KMS-11 (cell line): ENCODE measurements around the gene APPL1.

Experiments used
- H2AFZ ChIP-seq: fragments of 200-600 bp; sonication (generic); 2 replicates; pipeline ENCODE4 v1.6.1; 2016; ENCODE audit warnings: antibody characterized with exemption, mixed run types, low read depth
- H3K27ac ChIP-seq: fragments of 200-600 bp; sonication (generic); 2 replicates; pipeline ENCODE4 v1.6.1; 2016; ENCODE audit warnings: mild to moderate bottlenecking, mixed run types
- H3K27me3 ChIP-seq: fragments of 200-600 bp; sonication (generic); 2 replicates; pipeline ENCODE4 v1.6.1; 2017; ENCODE audit warnings: mild to moderate bottlenecking, low read depth, mixed run types, moderate library complexity; ENCODE audit not compliant: insufficient read depth
- H3K36me3 ChIP-seq: fragments of 200-600 bp; sonication (generic); 2 replicates; pipeline ENCODE4 v1.6.1; 2017; ENCODE audit warnings: mild to moderate bottlenecking, mixed run types; ENCODE audit not compliant: insufficient read depth
- H3K4me1 ChIP-seq: fragments of 200-600 bp; sonication (generic); 2 replicates; pipeline ENCODE4 v1.6.1; 2016; ENCODE audit warnings: mild to moderate bottlenecking, low read depth, mixed run types; ENCODE audit not compliant: poor library complexity, severe bottlenecking
- H3K4me2 ChIP-seq: fragments of 200-600 bp; sonication (generic); 2 replicates; pipeline ENCODE4 v1.7.0; 2016; ENCODE audit warnings: mild to moderate bottlenecking, mixed run types
- H3K4me3 ChIP-seq: fragments of 200-600 bp; sonication (generic); IDR thresholded peaks from 2 replicates; pipeline ENCODE4 v1.6.1; 2017; ENCODE audit warnings: low read depth, low read length, mixed read lengths; ENCODE audit not compliant: insufficient read depth
- H3K79me2 ChIP-seq: fragments of 200-600 bp; sonication (generic); 2 replicates; pipeline ENCODE4 v1.6.1; 2016; ENCODE audit warnings: low read depth, mixed run types; ENCODE audit not compliant: insufficient read depth
- H3K9ac ChIP-seq: fragments of 200-600 bp; sonication (generic); 2 replicates; pipeline ENCODE4 v1.6.1; 2016; ENCODE audit warnings: mild to moderate bottlenecking, mixed run types
- H4K20me1 ChIP-seq: fragments of 200-600 bp; sonication (generic); 2 replicates; pipeline ENCODE4 v1.6.1; 2016; ENCODE audit warnings: mild to moderate bottlenecking, mixed run types; ENCODE audit not compliant: insufficient read depth
- CTCF ChIP-seq: fragments of 200-600 bp; sonication (generic); conservative IDR thresholded peaks from 2 replicates; pipeline ENCODE4 v1.6.1; 2017; ENCODE audit warnings: low read depth, mild to moderate bottlenecking, antibody characterized with exemption, low read length, moderate library complexity, mixed read lengths

Gene APPL1

GRCh38 chr3:57194641-57195040, 32.9 kb upstream of the APPL1 start:
- Histone ChIP-seq H3K4me2 (no peak overlapping the region), H3K9ac (no peak overlapping the region), H3K4me3 (no peak overlapping the region), H3K27ac (no peak overlapping the region), H3K27me3 (no peaks in the 10 kb centered on the region), H4K20me1 (no peaks in the 10 kb centered on the region), H2AFZ (no peak overlapping the region), H3K36me3 (no peaks in the 10 kb centered on the region), H3K4me1 (no peaks in the 10 kb centered on the region), H3K79me2 (no peaks in the 10 kb centered on the region)
- no peak for TF ChIP-seq CTCF

GRCh38 chr3:57199895-57200297, 27.6 kb upstream of the APPL1 start, which contains the start of gene HESX1:
HESX1 (minus strand) TSS chr3:57199978; CDS start chr3:57199918, 60 bp downstream.
- no peaks in the 10 kb centered on the region for H3K79me2 ChIP-seq
- H3K27me3 ChIP-seq: no peaks in the 10 kb centered on the region
- H3K9ac ChIP-seq: no peak within 1 kb of the TSS
- no peak within 1 kb of the TSS for H3K27ac ChIP-seq
- H3K4me2 ChIP-seq: no peak within 1 kb of the TSS
- no peaks in the 10 kb centered on the region for H3K36me3 ChIP-seq
- H4K20me1 ChIP-seq: no peaks in the 10 kb centered on the region
- H3K4me1 ChIP-seq: no peaks in the 10 kb centered on the region
- no peak for TF ChIP-seq CTCF
- H2AFZ ChIP-seq: no peak within 1 kb of the TSS
- no peak within 1 kb of the TSS for H3K4me3 ChIP-seq

GRCh38 chr3:57206423-57206822, 21.1 kb upstream of the APPL1 start:
- Histone ChIP-seq H2AFZ (no peak overlapping the region), H3K27me3 (no peaks in the 10 kb centered on the region), H3K36me3 (no peaks in the 10 kb centered on the region), H3K4me1 (no peaks in the 10 kb centered on the region), H3K79me2 (no peaks in the 10 kb centered on the region), H3K4me3 (no peak overlapping the region), H3K4me2 (no peak overlapping the region), H3K9ac (no peak overlapping the region), H4K20me1 (no peaks in the 10 kb centered on the region), H3K27ac (no peak overlapping the region)
- no peak for TF ChIP-seq CTCF

GRCh38 chr3:57221883-57222282, 5.6 kb upstream of the APPL1 start:
- no peaks in the 10 kb centered on the region for H3K36me3 ChIP-seq
- TF ChIP-seq CTCF: no peak

More at GRCh38 chr3:57221883-57222282, 5.6 kb upstream of the APPL1 start:
- Histone ChIP-seq H3K4me1 (peaks cover 5% of the 10 kb centered on the region), H3K79me2 (no peaks in the 10 kb centered on the region), H3K27ac (no peak overlapping the region), H3K4me2 (no peak overlapping the region), H2AFZ (no peak overlapping the region), H3K27me3 (no peaks in the 10 kb centered on the region), H4K20me1 (no peaks in the 10 kb centered on the region), H3K4me3 (no peak overlapping the region), H3K9ac (no peak overlapping the region)
